GM18508 (cell line): Measurements from ENCODE around the gene WDR5B.
A peak's percentile ranks its signal among the peaks of the same experiment; 100 is the strongest.

Source experiments
- ATAC-seq: cut with Tn5 transposase; IDR thresholded peaks from one replicate; pipeline ENCODE4 v1.9.1; 2021; ENCODE audit warnings: moderate number of reproducible peaks; ENCODE audit not compliant: insufficient read depth, unreplicated experiment

WDR5B gene

GRCh38 chr3:122410639-122411038 lies 5.2 kb downstream of the WDR5B start:
- no peak for ATAC-seq

DNA sequence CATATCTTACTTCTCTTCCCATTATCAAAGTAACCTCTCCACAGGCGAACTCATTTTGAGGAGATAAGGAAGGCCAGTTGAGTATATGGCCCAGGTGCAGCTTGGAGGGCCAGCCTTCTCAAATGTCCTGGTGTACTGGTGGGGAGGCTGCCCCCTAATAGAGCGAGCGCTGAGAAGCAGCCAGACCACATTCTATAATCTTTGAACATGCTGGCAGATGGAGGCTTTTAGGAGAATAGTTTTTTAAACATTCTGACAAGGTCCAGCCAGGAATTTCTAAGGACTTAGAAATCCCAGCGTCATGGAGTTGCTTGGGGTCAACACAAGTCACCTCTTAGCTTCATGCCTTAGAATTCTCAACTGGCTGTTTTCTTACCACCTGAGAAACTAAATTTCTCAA lies 5.8 kb downstream of the WDR5B start:
- ATAC-seq = no peak

DNA sequence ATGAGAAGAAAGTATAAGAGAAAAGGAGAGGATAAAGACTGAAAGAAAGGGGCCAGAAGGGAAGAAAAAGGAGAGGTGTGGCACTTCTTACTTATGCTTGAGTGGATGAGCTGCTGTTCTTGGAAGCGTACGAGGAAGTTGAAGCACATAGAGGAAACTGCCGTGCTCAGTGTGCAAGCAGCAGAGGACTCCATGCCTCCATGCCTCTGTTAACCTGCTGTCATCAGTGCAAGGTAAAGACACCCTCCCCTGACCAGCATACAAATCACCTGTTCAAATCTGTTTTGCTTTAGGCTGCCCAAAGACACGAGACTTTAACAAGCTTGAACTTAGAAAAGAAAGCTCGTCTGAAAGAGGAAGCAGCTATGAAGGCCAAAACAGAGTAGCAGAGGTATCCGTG lies 6.4 kb downstream of the WDR5B start:
- ATAC-seq = no peak

GRCh38 chr3:122407946-122408345 lies 7.9 kb downstream of the WDR5B start:
- no peak for ATAC-seq

DNA sequence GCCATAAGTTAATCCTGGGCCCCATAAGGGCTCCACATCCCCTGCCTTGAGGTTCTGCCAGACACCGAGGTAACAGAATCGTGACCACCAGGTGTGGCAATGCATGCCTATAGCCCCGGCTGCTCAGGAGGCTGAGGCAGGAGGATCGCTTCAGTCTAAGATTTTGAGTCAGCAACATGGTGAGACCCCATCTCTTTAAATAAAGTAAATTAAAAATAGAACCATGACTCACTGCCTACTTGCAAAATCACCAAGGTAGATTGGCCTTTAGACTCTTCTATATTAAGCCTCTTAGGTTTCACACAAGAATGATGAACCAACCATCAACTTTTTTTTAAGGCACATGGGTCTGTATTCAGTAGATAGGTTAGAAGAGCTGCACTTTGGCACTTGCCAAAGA lies 9.7 kb downstream of the WDR5B start:
- no peak for ATAC-seq

- no peak for ATAC-seq
Observed at GRCh38 chr3:122405015-122405414, 10.8 kb downstream of the WDR5B start.

GRCh38 chr3:122403489-122403888 lies 12.4 kb downstream of the WDR5B start:
- no peak for ATAC-seq

- no peak for ATAC-seq
Observed at GRCh38 chr3:122398920-122399319, 16.9 kb downstream of the WDR5B start.

DNA sequence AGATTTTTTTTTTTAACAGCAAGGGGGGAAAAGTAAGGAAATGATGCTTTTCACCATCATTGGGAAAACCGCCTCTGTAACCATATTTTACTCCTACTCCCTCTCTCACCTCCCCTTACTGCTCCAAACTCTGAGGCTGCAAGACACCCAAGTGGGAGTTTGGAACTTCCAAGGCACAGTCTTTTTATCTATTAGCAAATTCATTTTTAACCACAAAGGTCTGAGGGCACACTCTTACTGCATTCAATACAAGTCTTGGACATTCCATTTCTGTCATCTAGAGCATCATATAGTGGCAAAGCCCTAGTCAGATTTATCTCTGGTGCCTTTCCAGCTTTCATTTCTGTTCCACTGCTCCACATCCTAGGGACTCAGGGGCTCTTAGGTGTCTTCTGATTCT lies 18.7 kb downstream of the WDR5B start:
- no peak for ATAC-seq

- no peak for ATAC-seq
Observed at GRCh38 chr3:122396511-122396910, 19.4 kb downstream of the WDR5B start.

DNA sequence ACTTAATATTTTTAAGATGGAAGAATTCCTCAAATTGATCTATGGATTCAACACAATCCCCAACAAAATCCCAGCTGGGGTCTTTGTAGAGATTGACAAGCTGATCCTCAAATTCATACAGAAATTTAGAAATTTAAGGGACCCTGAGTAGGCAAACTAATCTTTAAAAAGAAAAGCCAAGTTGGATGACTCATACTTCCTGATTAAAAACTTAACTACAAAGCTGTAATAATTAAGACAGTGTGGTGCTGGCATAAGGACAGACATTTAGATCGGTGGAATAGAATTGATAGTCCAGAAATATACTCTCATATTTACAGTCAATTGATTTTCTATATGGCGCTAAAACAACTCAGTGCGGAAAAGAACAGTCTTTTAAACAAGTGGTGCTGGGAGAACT lies 20.3 kb downstream of the WDR5B start:
- ATAC-seq = no peak

DNA sequence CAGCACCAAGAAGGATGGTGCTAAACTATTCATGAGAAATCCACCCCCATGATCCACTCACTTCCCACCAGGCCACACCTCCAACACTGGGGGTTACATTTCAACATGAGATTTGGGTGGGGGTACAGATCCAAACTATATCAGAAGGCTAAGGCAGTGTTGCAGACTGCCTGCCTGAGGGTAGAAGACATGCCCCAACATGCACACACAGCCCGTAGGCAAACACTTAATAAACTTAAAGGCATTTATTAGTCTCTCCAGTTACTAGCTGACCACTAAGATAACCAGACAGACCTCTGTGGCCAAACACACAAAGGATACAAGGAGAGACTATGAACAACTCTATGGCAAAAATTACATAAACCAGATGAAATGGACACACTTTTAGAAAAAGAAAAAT lies 21.7 kb downstream of the WDR5B start:
- ATAC-seq = no peak

- no peak for ATAC-seq
Observed at GRCh38 chr3:122392868-122393844, 22.7 kb downstream of the WDR5B start.

- no peak for ATAC-seq
Observed at GRCh38 chr3:122391681-122392446, 24.0 kb downstream of the WDR5B start.

- no peak for ATAC-seq
Observed at GRCh38 chr3:122390665-122391064, 25.2 kb downstream of the WDR5B start.

DNA sequence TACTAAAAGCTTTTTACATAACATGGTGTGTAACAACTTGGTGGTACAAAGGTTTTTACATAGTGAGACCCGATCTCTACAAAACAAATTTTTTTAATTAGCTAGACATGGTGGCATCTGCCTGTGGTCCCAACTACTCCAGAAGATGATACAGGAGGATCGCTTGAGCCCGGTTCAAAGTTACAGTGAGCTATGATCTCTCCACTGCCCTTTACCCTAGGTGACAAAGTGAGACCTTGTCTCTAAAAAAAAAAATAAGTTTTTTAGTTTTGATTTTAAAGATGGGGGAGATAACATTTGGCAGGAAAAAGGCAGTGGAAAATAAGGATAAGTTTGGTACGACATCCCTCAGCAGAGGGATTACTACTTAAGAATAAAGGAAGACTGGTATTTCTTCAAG lies 26.0 kb downstream of the WDR5B start:
- ATAC-seq = no peak

DNA sequence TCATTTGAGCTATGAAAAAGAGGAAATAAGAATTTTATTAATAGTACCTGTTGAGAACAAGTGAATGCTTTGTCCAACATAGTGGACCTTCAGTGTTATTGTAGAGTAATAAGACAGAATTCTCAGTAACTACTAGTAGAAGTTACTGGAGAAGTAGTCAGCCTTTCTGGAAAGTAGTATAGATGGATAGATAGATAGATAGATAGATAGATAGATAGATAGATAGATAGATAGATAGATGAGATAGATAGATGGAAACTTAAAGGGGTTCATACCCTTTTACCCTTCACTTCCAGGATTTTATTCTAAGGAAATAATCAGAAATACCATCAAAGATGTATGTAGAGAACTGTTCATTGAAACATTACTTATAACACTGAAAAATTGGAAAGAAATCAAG lies 26.7 kb downstream of the WDR5B start:
- ATAC-seq = no peak

- no peak for ATAC-seq
Observed at GRCh38 chr3:122387709-122388108, 28.2 kb downstream of the WDR5B start.

- peak; percentile 60 for ATAC-seq
Observed at GRCh38 chr3:122383771-122384697, 31.8 kb downstream of the WDR5B start, which contains the start of gene FAM162A. FAM162A (plus strand) TSS chr3:122384182; CDS start chr3:122384266, 84 bp downstream.
